ENCODE data around the gene GSTK1. TPM values are rescaled to one million over a fixed set of nuclear protein-coding genes. Genes with fewer than 3 reads are reported as not detected.

Gene GSTK1
- polyA plus RNA-seq, 1 donor (not counting 4 experiments of a cell fraction or from before 2014, with no cell fraction given): 133 TPM

- Histone ChIP-seq H3K36me3 (ENCODE audit: control insufficient read depth in 2 of 2, extremely low read depth in 1 of 2, insufficient read depth in 2 of 2, low read length in 2 of 2) (peaks cover 6 to 15% of the 10 kb centered on the region in 2 experiments), H3K9me3 (ENCODE audit: control insufficient read depth, low read depth, low read length) (no peaks in the 10 kb centered on the region), H3K4me1 (ENCODE audit: control insufficient read depth, extremely low read depth, insufficient read depth, low read length) (peaks cover 39% of the 10 kb centered on the region), H3K27ac (ENCODE audit: control insufficient read depth, insufficient read depth, low read length) (no peak overlapping the region), H3K4me3 (ENCODE audit: control insufficient read depth in 2 of 3, extremely low read depth in 1 of 3, insufficient read depth in 2 of 3, low read depth in 1 of 3, low read length in 3 of 3) (no peak overlapping the region), H2AFZ (ENCODE audit: control insufficient read depth, low read length) (peak overlapping the region; percentile 28), H3K9me1 (ENCODE audit: control insufficient read depth, extremely low read depth, insufficient read depth, low read length) (no peaks in the 10 kb centered on the region), H3K27me3 (ENCODE audit: control insufficient read depth, extremely low read depth, insufficient read depth, low read length) (no peaks in the 10 kb centered on the region), H3K4me2 (ENCODE audit: control insufficient read depth, extremely low read depth, insufficient read depth, low read depth, low read length) (peak overlapping the region; percentile 52), H3K9ac (ENCODE audit: control insufficient read depth, extremely low read depth, insufficient read depth, low read length) (no peak overlapping the region), H4K20me1 (ENCODE audit: control insufficient read depth, extremely low read depth, insufficient read depth, low read length) (no peaks in the 10 kb centered on the region), H3K79me2 (ENCODE audit: control insufficient read depth, insufficient read depth, low read length) (peaks cover 33% of the 10 kb centered on the region)
- DNase-seq (ENCODE audit: low read depth, low spot score) (no peak), FAIRE-seq (no peak)
- dilution Hi-C loops (cut with MboI; ENCODE audit: extremely low pct_ligation_motif_present, low sequenced_read_pairs): no loop called here
- TF ChIP-seq CTCF (optimal IDR thresholded peaks at IDR 0.05 in 1 of 3, IDR thresholded peaks at IDR 0.05 in 1 of 3, conservative IDR thresholded peaks at IDR 0.05 in 1 of 3; ENCODE audit: extremely low read depth in 1 of 3, insufficient read depth in 2 of 3, low read length in 3 of 3): no peak
- no peak for TF ChIP-seq EZH2 (IDR thresholded peaks at IDR 0.05; ENCODE audit: low read length)
Observed at GRCh38 chr7:143287339-143287934, 24.2 kb downstream of the GSTK1 start.

GRCh38 chr7:143287935-143288826, 24.9 kb downstream of the GSTK1 start, which contains the start of gene CASP2:
Gene CASP2, plus strand, starts transcription at chr7:143288351. Its CDS starts 105 bp downstream, at chr7:143288456.
- Histone ChIP-seq H4K20me1 (ENCODE audit: control insufficient read depth, extremely low read depth, insufficient read depth, low read length) (no peaks in the 10 kb centered on the region), H3K79me2 (ENCODE audit: control insufficient read depth, insufficient read depth, low read length) (peaks cover 33% of the 10 kb centered on the region), H3K36me3 (ENCODE audit: control insufficient read depth in 2 of 2, extremely low read depth in 1 of 2, insufficient read depth in 2 of 2, low read length in 2 of 2) (peaks cover 7 to 20% of the 10 kb centered on the region in 2 experiments), H3K9me3 (ENCODE audit: control insufficient read depth, low read depth, low read length) (no peaks in the 10 kb centered on the region), H3K4me2 (ENCODE audit: control insufficient read depth, extremely low read depth, insufficient read depth, low read depth, low read length) (peak within 1 kb of the TSS; percentile 92), H3K9me1 (ENCODE audit: control insufficient read depth, extremely low read depth, insufficient read depth, low read length) (no peaks in the 10 kb centered on the region), H3K27ac (ENCODE audit: control insufficient read depth, insufficient read depth, low read length) (peak within 1 kb of the TSS; percentile 53), H3K27me3 (ENCODE audit: control insufficient read depth, extremely low read depth, insufficient read depth, low read length) (no peaks in the 10 kb centered on the region), H3K9ac (ENCODE audit: control insufficient read depth, extremely low read depth, insufficient read depth, low read length) (peak within 1 kb of the TSS; percentile 94), H3K4me1 (ENCODE audit: control insufficient read depth, extremely low read depth, insufficient read depth, low read length) (peaks cover 39% of the 10 kb centered on the region), H3K4me3 (ENCODE audit: control insufficient read depth in 2 of 3, extremely low read depth in 1 of 3, insufficient read depth in 2 of 3, low read depth in 1 of 3, low read length in 3 of 3) (peak within 1 kb of the TSS; percentile 68 to 92 (median 87)), H2AFZ (ENCODE audit: control insufficient read depth, low read length) (peak within 1 kb of the TSS; percentile 86)
- TF ChIP-seq CTCF (optimal IDR thresholded peaks at IDR 0.05 in 1 of 3, IDR thresholded peaks at IDR 0.05 in 1 of 3, conservative IDR thresholded peaks at IDR 0.05 in 1 of 3; ENCODE audit: extremely low read depth in 1 of 3, insufficient read depth in 2 of 3, low read length in 3 of 3) (peak in 1 of 3 experiments; percentile 38), EZH2 (IDR thresholded peaks at IDR 0.05; ENCODE audit: low read length) (no peak)
- FAIRE-seq: no peak
- peak; percentile 68 for DNase-seq (ENCODE audit: low read depth, low spot score)
- dilution Hi-C loops (cut with MboI; ENCODE audit: extremely low pct_ligation_motif_present, low sequenced_read_pairs): no loop called here
